ENCODE measurements around the gene ACTMAP. TPM values are rescaled to one million over a fixed set of nuclear protein-coding genes. Genes with fewer than 3 reads are reported as not detected.

The ACTMAP gene
- total and polyA plus RNA-seq, 9 of the 15 experiments (the other 6 are each of a cell fraction or from before 2014, with no cell fraction given), result 1.7 to 16.6 (median 4.9) TPM

DNA sequence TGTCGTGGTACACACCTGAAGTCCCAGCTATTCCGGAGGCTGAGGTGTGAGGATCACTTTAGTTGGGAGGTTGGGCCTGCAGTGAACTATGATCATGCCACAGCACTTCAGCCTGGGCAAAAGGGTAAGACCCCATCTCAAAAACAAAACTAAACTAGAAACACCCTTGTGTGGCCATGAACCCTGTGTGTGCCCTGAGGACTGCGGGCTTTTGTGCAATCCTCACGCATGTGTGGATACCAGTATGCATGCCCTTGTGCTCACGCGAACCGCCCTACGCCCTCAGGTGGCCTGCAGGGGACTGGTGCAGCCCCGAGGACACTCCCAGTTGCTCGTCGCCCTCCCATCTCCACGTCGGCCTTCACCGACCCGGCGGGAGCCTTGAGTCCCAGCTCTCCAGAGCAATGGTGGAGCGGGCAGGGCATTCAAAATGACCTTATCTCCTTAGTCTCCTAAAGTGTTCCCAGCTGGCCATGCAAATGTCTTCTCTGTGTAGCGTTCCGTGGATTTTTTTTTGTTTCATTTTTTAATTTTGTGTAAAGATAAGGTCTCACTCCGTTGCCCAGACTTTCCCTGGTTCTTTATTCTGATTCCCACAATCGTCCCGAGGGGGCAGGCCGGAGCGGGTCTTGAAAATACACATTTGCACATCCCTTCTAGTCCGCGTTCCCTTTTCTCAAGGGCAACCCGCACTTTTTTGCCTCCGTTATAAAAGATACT, 47.8 kb upstream of the ACTMAP start (continued):
- TF ChIP-seq NFE2L1 (tag; IDR thresholded peaks at IDR 0.05; ENCODE audit: borderline replicate concordance, low read depth) (no peak), DNMT1 (IDR thresholded peaks at IDR 0.05) (0 out of 2 replicates have a peak, but pooled peaks have one; percentile 76), TRIM28 (IDR thresholded peaks at IDR 0.05) (0 out of 2 replicates have a peak, but pooled peaks have one; percentile 68), DPF2 (IDR thresholded peaks at IDR 0.05) (peak; percentile 81)
- TF ChIP-seq, protein P1, sequence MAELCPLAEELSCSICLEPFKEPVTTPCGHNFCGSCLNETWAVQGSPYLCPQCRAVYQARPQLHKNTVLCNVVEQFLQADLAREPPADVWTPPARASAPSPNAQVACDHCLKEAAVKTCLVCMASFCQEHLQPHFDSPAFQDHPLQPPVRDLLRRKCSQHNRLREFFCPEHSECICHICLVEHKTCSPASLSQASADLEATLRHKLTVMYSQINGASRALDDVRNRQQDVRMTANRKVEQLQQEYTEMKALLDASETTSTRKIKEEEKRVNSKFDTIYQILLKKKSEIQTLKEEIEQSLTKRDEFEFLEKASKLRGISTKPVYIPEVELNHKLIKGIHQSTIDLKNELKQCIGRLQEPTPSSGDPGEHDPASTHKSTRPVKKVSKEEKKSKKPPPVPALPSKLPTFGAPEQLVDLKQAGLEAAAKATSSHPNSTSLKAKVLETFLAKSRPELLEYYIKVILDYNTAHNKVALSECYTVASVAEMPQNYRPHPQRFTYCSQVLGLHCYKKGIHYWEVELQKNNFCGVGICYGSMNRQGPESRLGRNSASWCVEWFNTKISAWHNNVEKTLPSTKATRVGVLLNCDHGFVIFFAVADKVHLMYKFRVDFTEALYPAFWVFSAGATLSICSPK (IDR thresholded peaks at IDR 0.05; ENCODE audit: borderline replicate concordance), result peak; percentile 92

DNA sequence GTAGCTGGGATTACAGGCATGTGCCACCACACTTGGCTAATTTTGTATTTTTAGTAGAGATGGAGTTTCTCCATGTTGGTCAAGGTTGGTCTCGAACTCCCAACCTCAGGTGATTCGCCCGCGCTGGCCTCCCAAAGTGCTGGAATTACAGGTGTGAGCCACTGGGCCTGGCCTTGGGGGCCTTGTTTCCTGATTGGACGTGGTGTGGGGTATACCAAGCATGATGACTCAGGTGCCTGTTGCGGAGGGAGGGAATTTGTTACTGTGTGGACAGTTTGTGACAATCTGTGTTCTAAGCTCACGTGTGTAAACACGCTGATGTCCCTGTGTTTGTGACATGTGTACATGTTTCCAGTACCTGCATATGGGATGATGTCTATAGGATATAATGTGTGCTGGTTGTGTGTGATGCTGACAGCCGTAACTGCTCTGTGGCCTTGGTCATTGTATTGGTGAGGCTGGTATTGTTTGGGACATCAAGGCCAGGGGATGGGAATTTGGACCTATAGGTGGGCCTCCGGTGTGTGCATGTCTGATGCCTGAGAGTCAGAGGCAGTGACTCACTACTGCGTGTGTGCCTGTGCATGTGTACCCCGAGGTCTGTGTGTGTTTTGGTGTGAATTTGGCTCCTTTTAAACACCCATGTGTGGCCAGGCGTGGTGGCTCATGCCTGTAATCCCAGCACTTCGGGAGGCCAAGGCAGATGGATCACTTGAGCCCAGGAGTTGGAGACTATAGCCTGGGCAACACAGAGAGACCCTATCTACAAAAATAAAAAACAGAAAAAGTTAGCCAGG, 47.1 kb upstream of the ACTMAP start:
- H2AFZ ChIP-seq (ENCODE audit: low read depth, low read length), result peak overlapping the region; percentile 88
- ChIA-PET POLR2A (interaction anchor here (1.0 to 1.9 kb wide), 4 partner anchors 10 to 466 kb away, joined by 3 to 15 read pairs (median 12); partner anchors contain the start of genes ACTMAP and RAB4B), CTCF (ENCODE audit: low intra/inter-chr PET ratio) (no interaction called here)
- no TSS peak for BruUV-seq (replicated peaks)
- peaks cover 31% of the 10 kb centered on the region for H3K79me2 ChIP-seq (ENCODE audit: control insufficient read depth, insufficient read depth, low read length)
- H4K20me1 ChIP-seq (replicated peaks; ENCODE audit: control insufficient read depth, insufficient read depth, low read length), result peaks cover 11% of the 10 kb centered on the region; the same call in 1 of the 2 replicates
- WGBS (ENCODE audit: insufficient coverage, low coverage, missing lambda C conversion rate), result 89% methylated on average over 13 of the region's 14 CpGs
- ATAC-seq (no peak), DNase-seq (ENCODE audit: extremely low read depth in 1 of 4, low spot score in 3 of 4) (no peak), FAIRE-seq (peak; percentile 15)
- peaks cover 22% of the 10 kb centered on the region; the same call in 2 of the 3 replicates for H3K36me3 ChIP-seq (ENCODE audit: control insufficient read depth, insufficient read depth, low read length)
- H3K4me3 ChIP-seq, result no peak overlapping the region
- peaks cover 33 to 41% of the 10 kb centered on the region in 2 experiments for H3K4me1 ChIP-seq (replicated peaks in 1 of 2; ENCODE audit: control insufficient read depth in 2 of 2, insufficient read depth in 2 of 2, low read length in 2 of 2)
- H3K9me3 ChIP-seq (replicated peaks; ENCODE audit: control insufficient read depth, insufficient read depth, low read depth, low read length), result no peaks in the 10 kb centered on the region
- H3K9ac ChIP-seq (ENCODE audit: insufficient read depth in 1 of 2, low read depth in 2 of 2, low read length in 2 of 2), result peak overlapping the region; percentile 68 to 89; a peak in 3 of 4 replicates
- intact Hi-C loops (cut with micrococcal nuclease) (no loop called here), in situ Hi-C loops (cut with MboI) (no loop called here)
- peak overlapping the region; percentile 76; the same call in 1 of the 2 replicates for H3K4me2 ChIP-seq (ENCODE audit: insufficient read depth, low read length)
- H3K27ac ChIP-seq (ENCODE audit: extremely low read depth, low read depth, low read length), result peak overlapping the region; percentile 78
- TF ChIP-seq BRD9 (IDR thresholded peaks at IDR 0.05; ENCODE audit: low read depth, partially characterized antibody) (no peak), CBFB (CRISPR knock-in tag; IDR thresholded peaks at IDR 0.05) (peak; percentile 42; the same call in 1 of the 2 replicates)
- no peaks in the 10 kb centered on the region for H3K27me3 ChIP-seq (ENCODE audit: control insufficient read depth in 2 of 2, insufficient read depth in 2 of 2, low read length in 2 of 2)
- H3K9me1 ChIP-seq (ENCODE audit: control insufficient read depth, insufficient read depth, low read length), result peaks cover under 1% of the 10 kb centered on the region

Data from K562 (cell line).